ENCODE measurements around the gene GNAQ.

Gene GNAQ

GRCh38 chr9:77677957-77678535 is 353.6 kb downstream of the GNAQ start:
- no peaks in the 10 kb centered on the region for H3K27me3 Mint-ChIP-seq
- no peaks in the 10 kb centered on the region for H3K9me3 Mint-ChIP-seq
- H3K4me3 Mint-ChIP-seq, result no peak overlapping the region
- no peak for ATAC-seq
- no peaks in the 10 kb centered on the region for H3K36me3 Mint-ChIP-seq
- H3K4me1 Mint-ChIP-seq, result no peaks in the 10 kb centered on the region
- no peak overlapping the region for H3K27ac Mint-ChIP-seq

- Mint-ChIP-seq H3K4me1 (no peaks in the 10 kb centered on the region), H3K4me3 (no peak overlapping the region), H3K9me3 (no peaks in the 10 kb centered on the region), H3K36me3 (no peaks in the 10 kb centered on the region), H3K27me3 (no peaks in the 10 kb centered on the region), H3K27ac (no peak overlapping the region)
- no peak for ATAC-seq
Measured at GRCh38 chr9:77677397-77677796, 354.2 kb downstream of the GNAQ start.

GRCh38 chr9:77673941-77674791 is 357.4 kb downstream of the GNAQ start:
- H3K27ac Mint-ChIP-seq, result no peak overlapping the region
- H3K9me3 Mint-ChIP-seq, result no peaks in the 10 kb centered on the region
- H3K27me3 Mint-ChIP-seq, result no peaks in the 10 kb centered on the region
- H3K4me1 Mint-ChIP-seq, result no peaks in the 10 kb centered on the region
- H3K4me3 Mint-ChIP-seq, result no peak overlapping the region
- no peaks in the 10 kb centered on the region for H3K36me3 Mint-ChIP-seq
- ATAC-seq, result no peak

- Mint-ChIP-seq H3K36me3 (no peaks in the 10 kb centered on the region), H3K9me3 (no peaks in the 10 kb centered on the region), H3K4me1 (no peaks in the 10 kb centered on the region), H3K27ac (no peak overlapping the region), H3K27me3 (no peaks in the 10 kb centered on the region), H3K4me3 (no peak overlapping the region)
- ATAC-seq, result no peak
Measured at GRCh38 chr9:77672183-77672582, 359.4 kb downstream of the GNAQ start.

GRCh38 chr9:77667151-77667550 is 364.5 kb downstream of the GNAQ start:
- Mint-ChIP-seq H3K27me3 (peaks cover 9% of the 10 kb centered on the region), H3K9me3 (no peaks in the 10 kb centered on the region), H3K36me3 (no peaks in the 10 kb centered on the region), H3K4me3 (no peak overlapping the region), H3K27ac (no peak overlapping the region), H3K4me1 (no peaks in the 10 kb centered on the region)
- ATAC-seq, result no peak

All from stimulated activated memory B cell treated with anti-CD40 and anti-IgM and Interleukin-4, amounts not matched to agents 10 μg/mL and 1 μg/mL and 100 μg/mL, for 72 hours (primary cell).